PC-3 (cell line): Measurements from ENCODE around the gene RERE.

Experiments used
- CTCF ChIP-seq: fragments of 300-600 bp; sonication (generic); conservative IDR thresholded peaks from 2 replicates; pipeline ENCODE4 v1.5.1; 2017; ENCODE audit warnings: antibody characterized with exemption, low read depth, mild to moderate bottlenecking, low read length
- EZH2 ChIP-seq: fragments of 300-600 bp; sonication (generic); IDR thresholded peaks from one replicate; pipeline ENCODE4 v1.6.1; 2017; ENCODE audit warnings: antibody characterized with exemption, mild to moderate bottlenecking, low read length; ENCODE audit not compliant: unreplicated experiment

GRCh38 chr1:8796812-8797211 is 20.6 kb downstream of the RERE start:
- TF ChIP-seq CTCF (no peak), EZH2 (no peak)
